T-helper 22 cell (primary cell): ENCODE results near the gene IRAG1.
"Not testable (repeated sequence)": the region's sequence is repeated elsewhere in the genome, so short reads cannot be mapped to it uniquely, and the experiment has no call there.

ENCODE experiments used
- DNase-seq: peaks from one replicate; pipeline ENCODE4 v3.0.0-alpha.2; 2020; ENCODE audit warnings: low read depth

Gene IRAG1

DNA sequence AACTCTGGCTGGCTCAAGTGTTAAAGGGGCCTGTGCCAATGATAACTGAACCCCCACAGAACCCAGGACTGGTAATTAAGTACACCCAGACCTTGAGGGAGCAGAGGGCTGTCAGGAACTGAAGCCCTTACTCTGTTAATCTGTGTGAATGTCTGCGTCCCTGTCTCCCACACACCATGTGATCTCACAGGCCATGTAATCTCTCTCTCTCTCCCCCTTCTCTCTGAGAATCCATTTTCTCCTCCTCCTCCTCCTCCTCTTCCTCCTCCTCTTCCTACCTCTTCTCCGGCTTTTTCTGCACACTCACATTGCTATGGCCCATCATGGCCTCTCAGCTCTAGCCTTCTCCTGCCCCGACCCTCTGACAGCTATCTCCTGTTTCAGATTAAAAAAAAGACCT, 14.6 kb upstream of the IRAG1 start:
- no peak for DNase-seq

- DNase-seq = no peak
Observed at GRCh38 chr11:10701982-10702381, 8.4 kb upstream of the IRAG1 start.

- no peak for DNase-seq
Observed at GRCh38 chr11:10699072-10699471, 5.5 kb upstream of the IRAG1 start.

- DNase-seq = no peak
Observed at GRCh38 chr11:10697323-10697620, 3.7 kb upstream of the IRAG1 start.

DNA sequence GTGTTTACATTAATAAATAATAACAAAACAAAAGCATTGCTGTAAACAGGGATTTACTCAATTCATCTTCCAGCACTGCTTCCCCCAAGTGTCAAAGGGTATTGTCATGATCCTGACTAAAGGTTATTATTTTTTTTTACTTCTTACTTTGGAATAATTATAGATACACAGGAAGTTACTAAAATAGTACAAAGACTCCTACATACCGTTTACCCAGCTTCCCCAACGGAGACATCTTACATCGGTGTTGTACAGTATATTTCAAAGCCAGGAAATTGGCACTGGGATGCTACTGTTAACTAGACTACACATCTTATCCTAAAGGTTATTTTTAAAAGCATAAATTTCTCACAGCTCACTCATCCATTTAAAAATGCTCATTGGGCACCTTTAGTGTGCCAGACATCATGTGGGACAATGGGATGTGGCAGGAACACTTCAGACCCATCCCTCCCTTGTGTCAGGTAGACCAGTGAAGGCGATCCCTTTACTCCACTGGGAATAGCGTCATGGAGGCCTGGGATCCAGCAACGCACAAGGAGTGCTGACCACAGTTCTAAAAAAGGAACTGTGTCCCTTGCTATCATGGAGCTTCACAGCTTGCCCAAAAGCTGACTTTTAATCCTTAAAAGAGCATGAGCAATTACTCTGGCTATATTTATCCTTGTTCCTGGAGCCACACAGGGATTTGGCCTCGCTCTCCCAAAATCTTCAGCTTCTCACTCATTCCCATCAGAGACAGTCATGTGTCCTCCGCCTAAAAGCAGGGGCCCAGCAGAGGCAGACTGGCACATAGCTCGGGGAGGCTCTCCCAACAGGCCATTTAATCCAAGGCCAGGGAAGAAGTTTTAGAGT, 3.1 kb upstream of the IRAG1 start:
- DNase-seq = no peak

- no peak for DNase-seq
Observed at GRCh38 chr11:10695833-10696232, 2.3 kb upstream of the IRAG1 start.

GRCh38 chr11:10694486-10695239, 1.1 kb upstream of the IRAG1 start:
- no peak for DNase-seq

DNA sequence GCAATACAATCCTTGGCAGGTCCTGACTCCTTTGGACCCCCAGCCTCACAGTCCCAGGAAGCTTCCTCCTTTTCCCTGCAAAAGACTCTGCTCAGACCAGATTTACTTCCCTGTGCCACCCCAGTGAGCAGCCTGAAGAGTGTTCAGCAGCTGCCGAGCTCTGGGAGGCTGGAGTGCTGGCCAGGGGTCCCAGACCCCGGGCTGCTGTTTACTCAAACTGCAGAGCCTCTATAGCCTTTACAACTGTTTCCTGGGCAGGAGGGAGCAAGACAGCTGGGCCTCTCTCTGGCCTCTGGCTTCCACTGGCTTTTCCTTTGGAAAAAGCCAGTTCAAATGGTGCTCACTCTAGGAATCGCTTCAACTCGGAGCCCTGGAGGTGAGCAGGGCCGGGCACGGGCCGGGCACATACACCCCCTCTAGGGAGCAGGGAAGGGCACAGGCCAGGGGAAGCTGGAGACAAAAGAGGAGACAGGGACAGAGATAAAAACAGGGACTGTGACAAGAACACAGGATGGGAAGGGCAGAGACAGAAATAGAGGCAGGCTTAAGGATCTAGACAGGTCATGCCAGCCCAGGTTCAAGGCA, 932 bp downstream of the IRAG1 start:
- no peak for DNase-seq

- no peak for DNase-seq
Observed at GRCh38 chr11:10688401-10688800, 5.2 kb downstream of the IRAG1 start.

- DNase-seq = no peak
Observed at GRCh38 chr11:10686311-10686710, 7.2 kb downstream of the IRAG1 start.

DNA sequence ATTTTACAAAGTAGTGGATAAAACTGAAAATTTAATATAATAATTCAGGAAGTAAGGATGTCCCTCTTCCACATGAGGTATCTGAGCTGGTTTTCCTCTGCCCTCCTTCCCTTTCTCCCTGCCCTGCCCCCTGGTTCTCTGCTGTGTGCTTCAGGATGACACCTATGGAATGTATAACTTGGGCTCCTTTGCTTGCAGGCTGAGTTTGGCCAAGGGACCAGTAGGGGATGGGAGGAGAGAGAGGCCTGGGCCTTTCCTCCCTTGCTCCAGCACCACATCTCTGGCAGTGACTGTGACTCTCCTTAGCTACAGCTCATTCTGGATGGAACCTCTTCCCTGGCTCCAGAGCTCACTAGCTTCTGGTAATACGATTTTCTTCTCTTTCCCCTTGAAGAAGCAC, 10.1 kb downstream of the IRAG1 start:
- DNase-seq = no peak

- DNase-seq = no peak
Observed at GRCh38 chr11:10680956-10681487, 12.5 kb downstream of the IRAG1 start.

GRCh38 chr11:10680279-10680678, 13.3 kb downstream of the IRAG1 start:
- DNase-seq = not testable (repeated sequence)

DNA sequence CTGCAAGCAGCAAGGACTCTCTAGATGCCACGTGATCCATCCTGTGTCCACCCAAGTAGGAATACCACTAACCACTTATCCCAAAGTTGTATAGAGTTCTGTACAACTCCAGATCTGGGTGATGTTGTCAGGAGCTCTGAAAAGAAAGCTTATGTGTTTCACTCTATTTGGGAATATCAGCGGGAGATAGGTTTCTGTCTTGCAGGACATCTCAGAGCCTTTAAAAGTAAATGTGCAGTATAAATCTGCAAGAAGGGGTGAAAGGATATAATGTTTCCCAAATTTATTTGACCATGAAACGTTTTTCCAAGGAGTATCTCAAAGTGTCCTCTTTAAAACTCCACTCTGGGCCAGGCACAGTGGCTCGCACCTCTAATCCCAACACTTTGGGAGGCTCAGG, 13.9 kb downstream of the IRAG1 start:
- no peak for DNase-seq

DNA sequence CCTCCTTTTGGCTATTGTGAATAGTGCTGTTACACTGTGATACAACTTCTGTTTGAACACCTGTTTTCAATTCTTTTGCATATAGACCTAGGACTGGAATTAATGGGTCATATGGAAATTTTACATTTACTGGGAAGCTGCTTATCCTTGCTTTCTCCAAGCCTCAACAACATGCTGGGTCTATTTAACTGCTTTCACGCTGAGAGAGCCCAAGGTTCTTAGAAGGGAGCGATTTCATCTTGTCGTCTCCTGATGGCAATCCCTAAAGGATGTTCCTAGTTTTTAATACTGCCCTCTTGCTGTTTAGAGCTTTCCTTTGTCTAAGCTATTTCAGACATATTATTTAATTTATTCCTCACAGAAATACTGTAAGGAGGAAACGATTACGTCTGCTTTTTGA, 15.5 kb downstream of the IRAG1 start:
- no peak for DNase-seq

DNA sequence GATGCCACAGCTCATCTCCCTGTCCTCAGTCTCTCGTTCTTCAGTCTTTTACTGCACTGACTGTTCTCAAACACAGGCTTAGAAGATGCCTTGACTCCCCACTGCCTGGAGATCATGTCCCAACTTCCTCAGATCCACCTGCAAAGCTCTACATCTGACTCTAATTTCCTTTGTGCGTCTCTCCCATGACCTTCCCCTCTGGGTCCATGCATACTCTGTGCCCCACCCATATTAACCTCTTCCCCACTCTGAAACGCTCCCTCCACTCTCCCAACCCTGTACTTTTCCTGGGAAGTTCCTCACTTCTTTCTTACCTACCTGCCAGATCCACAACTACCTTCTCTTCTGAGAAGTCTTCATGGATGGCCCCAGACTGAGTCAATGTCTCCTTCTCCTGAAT, 16.6 kb downstream of the IRAG1 start:
- DNase-seq = no peak

- no peak for DNase-seq
Observed at GRCh38 chr11:10674911-10675440, 18.6 kb downstream of the IRAG1 start.

DNA sequence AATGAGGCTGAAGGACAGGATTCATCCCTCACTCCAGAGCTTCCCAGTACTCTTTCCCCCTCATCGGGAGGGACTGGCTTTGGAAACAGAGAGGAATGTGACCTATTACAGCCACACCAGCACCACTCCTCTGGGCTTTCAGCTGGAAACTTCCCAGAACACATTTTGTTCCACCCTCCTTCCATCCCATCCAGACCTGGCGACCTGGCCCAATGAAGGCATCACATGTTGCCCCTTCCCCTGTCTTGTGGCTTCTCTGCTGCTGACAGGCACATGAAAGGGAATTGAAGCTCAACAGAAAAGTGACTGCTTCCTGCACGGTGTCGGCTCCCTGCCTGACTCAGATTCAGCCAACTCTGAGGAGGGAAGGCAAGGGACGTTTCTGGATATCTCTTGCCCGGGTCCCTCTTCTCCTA, 19.1 kb downstream of the IRAG1 start:
- no peak for DNase-seq

DNA sequence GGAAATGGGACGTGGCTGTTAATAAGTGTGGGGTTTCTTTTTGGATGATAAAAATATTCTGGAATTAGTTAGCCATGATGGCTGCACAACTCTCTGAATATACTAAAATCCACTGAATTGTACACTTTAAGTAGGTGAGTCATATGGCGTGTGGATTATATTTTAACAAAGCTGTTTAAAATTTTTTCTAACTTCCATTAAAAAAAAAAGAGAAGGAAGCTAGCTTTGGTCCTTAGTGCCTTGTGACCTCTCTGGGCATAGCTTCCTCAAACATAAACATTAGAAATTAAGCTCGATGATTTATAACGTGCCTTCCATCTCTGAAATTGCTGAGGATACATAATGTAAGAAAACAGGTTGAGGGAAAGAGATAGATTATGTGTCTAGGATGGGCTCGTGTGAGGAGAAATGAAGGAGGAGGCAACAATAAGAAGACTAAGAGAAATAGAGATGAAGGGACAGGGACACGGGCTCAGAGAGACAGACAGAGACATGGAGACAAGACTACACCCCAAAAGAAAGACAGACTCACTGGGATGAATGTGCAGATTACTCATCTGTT, 20.0 kb downstream of the IRAG1 start:
- DNase-seq = no peak

- DNase-seq = no peak
Observed at GRCh38 chr11:10670099-10670498, 23.5 kb downstream of the IRAG1 start.

GRCh38 chr11:10669258-10670033, 24.1 kb downstream of the IRAG1 start:
- DNase-seq = no peak

DNA sequence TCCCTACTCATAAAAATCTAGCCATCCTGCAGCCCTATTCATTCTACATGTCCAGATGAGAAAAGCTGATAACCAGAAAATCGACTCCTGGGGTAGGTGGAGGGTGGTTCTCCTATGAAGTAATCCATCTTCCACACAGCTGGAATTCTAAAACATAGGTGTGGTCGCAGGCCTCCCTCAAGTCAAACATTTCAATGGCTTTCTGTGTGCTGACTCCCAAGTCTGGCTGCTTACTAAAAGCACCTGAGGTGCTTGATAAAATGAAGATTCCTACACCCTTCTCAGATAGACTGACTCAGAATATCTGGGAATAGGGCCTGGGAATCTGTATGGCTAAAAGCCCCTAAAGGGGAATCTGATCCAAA, 26.1 kb downstream of the IRAG1 start:
- no peak for DNase-seq
